ENCODE data around the gene DLK1.

DLK1 gene

DNA sequence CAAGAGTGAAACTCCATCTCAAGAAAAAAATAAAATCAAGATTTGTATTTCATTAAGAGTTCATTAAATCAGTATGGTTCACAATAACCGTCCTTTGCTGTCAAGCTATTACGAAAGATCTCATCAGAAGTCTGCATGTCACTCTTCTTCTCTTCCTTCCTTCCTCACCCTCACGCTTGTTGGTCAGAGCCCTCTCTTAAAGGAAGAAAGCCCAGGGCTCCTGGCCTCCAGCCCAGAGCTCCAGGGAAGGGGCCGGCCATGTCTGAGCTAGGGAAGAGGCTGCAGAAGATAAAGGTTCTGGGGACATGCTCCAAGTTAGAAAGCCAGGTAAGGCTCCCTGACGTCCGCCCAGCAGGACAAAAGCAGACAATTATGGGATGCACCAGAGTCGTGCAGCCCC, 43.1 kb upstream of the DLK1 start:
- Histone ChIP-seq H3K4me3 (ENCODE audit: insufficient read depth, low read depth, low read length) (no peak overlapping the region), H3K27ac (ENCODE audit: insufficient read depth, low read depth, low read length, poor library complexity, severe bottlenecking) (no peak overlapping the region), H3K27me3 (ENCODE audit: control insufficient read depth, insufficient read depth, low read length, poor library complexity, severe bottlenecking) (no peaks in the 10 kb centered on the region), H3K36me3 (ENCODE audit: control insufficient read depth, insufficient read depth, low read length) (no peaks in the 10 kb centered on the region), H3K9me3 (ENCODE audit: control insufficient read depth, low read length) (no peaks in the 10 kb centered on the region), H3K4me1 (ENCODE audit: control insufficient read depth, insufficient read depth, low read length) (peaks cover 10% of the 10 kb centered on the region)
- 86 to 87% methylated on average over 7 of the region's 7 CpGs for WGBS, 2 experiments

DNA sequence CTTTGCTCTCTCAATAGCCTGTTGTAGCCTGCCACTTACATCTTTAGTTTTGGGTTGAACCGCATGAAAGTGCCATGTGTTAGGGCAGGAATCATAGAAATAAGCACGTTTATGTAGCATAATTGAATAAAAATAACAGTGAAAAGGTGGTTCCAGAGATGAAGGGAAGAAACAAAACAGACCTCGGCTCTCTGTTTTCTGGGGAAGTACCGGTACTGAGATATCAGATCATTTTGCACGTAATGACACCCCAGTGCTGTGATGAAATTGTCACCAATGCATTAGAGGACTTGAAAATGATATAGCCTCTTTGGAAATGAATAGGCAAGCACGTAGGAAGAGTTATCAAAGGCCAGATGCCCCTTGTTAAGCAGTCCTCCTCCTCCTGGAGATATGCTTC, 42.5 kb upstream of the DLK1 start:
- peaks cover 8% of the 10 kb centered on the region for H3K4me1 ChIP-seq (ENCODE audit: control insufficient read depth, insufficient read depth, low read length)
- no peak overlapping the region for H3K4me3 ChIP-seq (ENCODE audit: insufficient read depth, low read depth, low read length)
- no peaks in the 10 kb centered on the region for H3K27me3 ChIP-seq (ENCODE audit: control insufficient read depth, insufficient read depth, low read length, poor library complexity, severe bottlenecking)
- no peaks in the 10 kb centered on the region for H3K9me3 ChIP-seq (ENCODE audit: control insufficient read depth, low read length)
- no peak overlapping the region for H3K27ac ChIP-seq (ENCODE audit: insufficient read depth, low read depth, low read length, poor library complexity, severe bottlenecking)
- no peaks in the 10 kb centered on the region for H3K36me3 ChIP-seq (ENCODE audit: control insufficient read depth, insufficient read depth, low read length)
- 90 to 93% methylated on average over 6 of the region's 6 CpGs for WGBS, 2 experiments

GRCh38 chr14:100684961-100685360, 41.7 kb upstream of the DLK1 start:
- Histone ChIP-seq H3K9me3 (ENCODE audit: control insufficient read depth, low read length) (no peaks in the 10 kb centered on the region), H3K4me1 (ENCODE audit: control insufficient read depth, insufficient read depth, low read length) (peaks cover 4% of the 10 kb centered on the region), H3K27ac (ENCODE audit: insufficient read depth, low read depth, low read length, poor library complexity, severe bottlenecking) (no peak overlapping the region), H3K27me3 (ENCODE audit: control insufficient read depth, insufficient read depth, low read length, poor library complexity, severe bottlenecking) (no peaks in the 10 kb centered on the region), H3K4me3 (ENCODE audit: insufficient read depth, low read depth, low read length) (no peak overlapping the region), H3K36me3 (ENCODE audit: control insufficient read depth, insufficient read depth, low read length) (no peaks in the 10 kb centered on the region)
- 90 to 92% methylated on average over 6 of the region's 6 CpGs for WGBS, 2 experiments

DNA sequence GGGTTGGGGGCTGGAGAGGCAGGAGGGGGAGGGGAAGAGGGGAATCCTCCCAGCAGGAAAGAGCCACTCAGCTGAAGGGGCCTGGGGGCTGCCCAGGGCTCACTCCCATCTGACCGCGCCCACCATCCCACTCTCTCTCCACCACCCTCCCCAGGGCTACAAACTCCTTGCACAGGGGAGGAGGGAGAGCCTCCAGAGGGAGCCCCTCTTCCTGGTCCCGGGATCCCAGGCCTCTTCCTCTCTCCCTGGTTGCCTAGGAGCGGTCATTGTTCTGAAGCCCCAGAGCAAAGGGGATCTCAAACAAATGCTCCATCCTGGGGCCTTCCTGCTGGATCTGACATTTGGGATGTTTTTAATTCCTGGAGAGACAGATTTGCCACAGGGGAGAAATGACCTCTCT, 39.8 kb upstream of the DLK1 start:
- Histone ChIP-seq H3K27ac (ENCODE audit: insufficient read depth, low read depth, low read length, poor library complexity, severe bottlenecking) (no peak overlapping the region), H3K4me1 (ENCODE audit: control insufficient read depth, insufficient read depth, low read length) (peaks cover 4% of the 10 kb centered on the region), H3K4me3 (ENCODE audit: insufficient read depth, low read depth, low read length) (no peak overlapping the region), H3K9me3 (ENCODE audit: control insufficient read depth, low read length) (no peaks in the 10 kb centered on the region), H3K27me3 (ENCODE audit: control insufficient read depth, insufficient read depth, low read length, poor library complexity, severe bottlenecking) (no peaks in the 10 kb centered on the region), H3K36me3 (ENCODE audit: control insufficient read depth, insufficient read depth, low read length) (no peaks in the 10 kb centered on the region)
- 46 to 53% methylated on average over 4 of the region's 4 CpGs for WGBS, 2 experiments

DNA sequence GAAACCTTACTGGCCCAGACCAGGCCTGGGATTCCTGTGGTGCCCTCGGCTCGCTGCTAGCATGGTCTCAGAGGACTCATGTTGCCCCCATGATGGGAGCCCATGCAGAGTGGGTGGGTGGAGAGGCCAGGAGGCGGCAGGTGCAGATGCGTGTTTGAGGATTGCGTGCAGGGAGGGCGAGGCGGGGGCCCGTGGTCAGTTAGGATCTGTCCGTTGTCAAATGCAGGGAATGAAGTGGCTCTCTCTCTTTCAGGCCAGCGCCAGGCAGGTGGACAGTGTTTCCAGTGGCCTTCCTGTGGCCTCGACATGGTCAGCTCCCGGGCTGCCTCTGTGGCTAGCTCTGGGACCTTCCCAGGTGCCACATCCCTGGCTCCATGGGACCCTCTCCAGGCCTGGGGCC, 39.3 kb upstream of the DLK1 start:
- H3K36me3 ChIP-seq (ENCODE audit: control insufficient read depth, insufficient read depth, low read length), result no peaks in the 10 kb centered on the region
- no peaks in the 10 kb centered on the region for H3K27me3 ChIP-seq (ENCODE audit: control insufficient read depth, insufficient read depth, low read length, poor library complexity, severe bottlenecking)
- WGBS, 2 experiments, result 90 to 91% methylated on average over 12 of the region's 12 CpGs
- H3K4me1 ChIP-seq (ENCODE audit: control insufficient read depth, insufficient read depth, low read length), result peaks cover 4% of the 10 kb centered on the region
- no peak overlapping the region for H3K27ac ChIP-seq (ENCODE audit: insufficient read depth, low read depth, low read length, poor library complexity, severe bottlenecking)
- H3K4me3 ChIP-seq (ENCODE audit: insufficient read depth, low read depth, low read length), result no peak overlapping the region
- H3K9me3 ChIP-seq (ENCODE audit: control insufficient read depth, low read length), result no peaks in the 10 kb centered on the region

DNA sequence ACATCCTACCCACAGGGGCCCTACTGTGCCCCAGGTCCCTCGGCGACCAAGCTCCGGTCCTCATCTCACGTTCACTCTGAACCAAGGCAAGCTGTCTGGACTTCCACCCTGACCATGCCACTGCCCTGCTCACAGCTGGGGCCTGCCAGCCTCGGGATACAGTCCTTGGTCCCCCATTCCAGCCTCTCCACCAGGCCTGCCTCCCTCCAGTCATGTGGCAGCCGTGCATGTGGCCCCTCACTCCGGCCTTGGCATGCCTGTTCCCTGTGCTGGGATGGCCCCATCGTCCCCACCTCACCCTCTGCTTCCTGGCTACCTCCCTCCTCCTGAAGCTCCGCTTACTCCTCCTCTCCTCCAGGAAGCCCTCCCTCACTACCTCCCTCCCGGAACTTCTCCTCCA, 38.6 kb upstream of the DLK1 start:
- no peaks in the 10 kb centered on the region for H3K27me3 ChIP-seq (ENCODE audit: control insufficient read depth, insufficient read depth, low read length, poor library complexity, severe bottlenecking)
- no peaks in the 10 kb centered on the region for H3K9me3 ChIP-seq (ENCODE audit: control insufficient read depth, low read length)
- H3K27ac ChIP-seq (ENCODE audit: insufficient read depth, low read depth, low read length, poor library complexity, severe bottlenecking), result no peak overlapping the region
- peaks cover 4% of the 10 kb centered on the region for H3K4me1 ChIP-seq (ENCODE audit: control insufficient read depth, insufficient read depth, low read length)
- 87 to 94% methylated on average over 10 of the region's 10 CpGs for WGBS, 2 experiments
- no peak overlapping the region for H3K4me3 ChIP-seq (ENCODE audit: insufficient read depth, low read depth, low read length)
- no peaks in the 10 kb centered on the region for H3K36me3 ChIP-seq (ENCODE audit: control insufficient read depth, insufficient read depth, low read length)

DNA sequence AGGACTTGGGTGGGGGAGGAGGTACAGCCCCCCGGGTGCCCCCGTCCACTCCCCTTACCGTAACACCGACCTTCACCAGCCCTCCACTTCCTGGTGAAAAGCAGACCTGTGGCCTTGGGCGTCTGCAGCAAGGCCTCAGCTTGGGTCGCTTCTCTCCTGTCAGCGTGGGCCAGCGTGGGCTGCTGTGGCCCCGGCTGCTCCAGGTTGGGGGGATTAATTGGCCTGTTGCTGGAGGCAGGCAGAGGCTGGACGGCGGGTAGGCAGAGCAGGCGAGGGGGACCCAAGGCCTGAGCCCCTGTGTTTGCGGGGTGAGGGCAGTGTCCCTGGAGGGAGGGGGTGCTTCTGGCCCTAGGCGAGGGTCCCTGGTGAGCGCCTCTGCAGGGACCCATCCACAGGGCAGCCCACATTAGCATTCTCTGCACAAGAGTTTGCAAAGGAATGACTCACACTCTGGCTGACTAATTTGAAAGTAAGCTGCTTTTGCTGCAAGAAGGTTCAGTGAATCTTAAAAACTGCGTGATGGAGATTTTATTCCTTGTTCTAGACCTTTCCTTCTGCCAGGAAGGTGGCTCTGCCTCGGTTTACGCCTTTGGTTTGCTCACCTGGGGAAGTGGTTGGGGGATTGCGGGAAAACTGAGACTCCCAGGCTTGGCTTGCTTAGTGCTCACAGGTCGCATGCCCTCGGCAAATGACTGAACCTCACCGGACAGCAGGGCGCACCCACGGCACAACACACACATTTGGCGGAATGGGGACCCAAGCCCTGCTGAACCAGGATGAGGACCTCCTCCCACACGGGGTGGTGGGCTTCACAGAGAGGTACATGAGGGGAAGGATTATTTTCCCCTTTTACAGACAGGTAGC, 37.9 kb upstream of the DLK1 start:
- Histone ChIP-seq H3K4me3 (ENCODE audit: insufficient read depth, low read depth, low read length) (no peak overlapping the region), H3K27ac (ENCODE audit: insufficient read depth, low read depth, low read length, poor library complexity, severe bottlenecking) (no peak overlapping the region)
- 82 to 85% methylated on average over 26 of the region's 26 CpGs for WGBS, 2 experiments

DNA sequence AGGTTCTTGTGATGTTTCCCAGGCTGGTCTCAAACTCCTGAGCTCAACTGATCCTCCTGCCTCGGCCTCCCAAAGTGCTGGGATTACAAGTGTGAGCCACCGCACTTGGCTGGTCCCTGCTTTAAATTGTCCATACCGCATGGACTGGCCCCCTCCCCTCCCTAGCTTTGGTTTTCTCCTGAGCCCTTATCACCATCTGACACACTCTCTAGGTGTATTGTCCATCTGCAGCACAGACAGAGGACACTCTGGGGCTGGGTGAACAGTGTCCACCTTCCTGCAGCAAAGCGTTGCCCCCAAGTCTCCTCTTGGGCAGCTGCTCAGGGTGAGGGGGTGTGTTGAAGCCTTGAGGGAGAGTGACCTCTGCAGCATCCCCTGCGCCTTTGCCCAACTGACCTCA, 36.0 kb upstream of the DLK1 start:
- peaks cover 4% of the 10 kb centered on the region for H3K4me1 ChIP-seq (ENCODE audit: control insufficient read depth, insufficient read depth, low read length)
- no peak overlapping the region for H3K4me3 ChIP-seq (ENCODE audit: insufficient read depth, low read depth, low read length)
- 95% methylated on average over 5 of the region's 5 CpGs for WGBS, 2 experiments

More for the DNA sequence above, 37.9 kb upstream of the DLK1 start:
- Histone ChIP-seq H3K27me3 (ENCODE audit: control insufficient read depth, insufficient read depth, low read length, poor library complexity, severe bottlenecking) (no peaks in the 10 kb centered on the region), H3K36me3 (ENCODE audit: control insufficient read depth, insufficient read depth, low read length) (no peaks in the 10 kb centered on the region), H3K9me3 (ENCODE audit: control insufficient read depth, low read length) (no peaks in the 10 kb centered on the region), H3K4me1 (ENCODE audit: control insufficient read depth, insufficient read depth, low read length) (peaks cover 4% of the 10 kb centered on the region)

DNA sequence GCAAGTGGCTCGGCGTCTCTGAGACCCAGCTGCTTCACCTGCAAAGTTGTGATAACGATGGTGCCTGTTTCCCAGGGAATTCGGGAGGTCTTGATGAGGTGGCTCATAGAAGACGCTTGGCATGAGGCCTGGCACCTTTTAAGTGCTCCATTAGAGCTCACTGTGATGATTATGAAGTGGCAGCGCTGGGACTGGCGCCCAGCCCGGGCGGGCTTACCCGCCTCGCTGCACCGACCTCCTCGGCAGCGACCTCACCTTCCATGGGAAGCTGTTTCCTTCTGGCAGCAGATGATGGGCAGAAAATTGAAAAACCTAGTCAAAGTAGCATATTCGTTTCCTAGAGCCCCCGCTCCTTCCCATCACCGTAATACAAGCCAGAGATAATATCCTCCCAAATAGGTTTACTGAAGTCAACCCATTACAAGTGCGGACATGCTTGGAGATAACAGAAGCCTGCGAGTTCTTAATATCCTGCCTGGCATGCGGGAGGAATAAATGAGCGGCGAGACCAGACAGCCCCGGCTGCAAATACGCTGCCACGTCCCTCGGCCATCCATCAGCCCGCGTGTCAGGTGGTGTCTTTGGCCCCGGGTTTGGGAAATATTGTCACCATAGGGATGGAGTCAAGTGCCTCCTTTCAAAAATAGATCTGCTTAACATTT, 35.2 kb upstream of the DLK1 start:
- H3K4me3 ChIP-seq (ENCODE audit: insufficient read depth, low read depth, low read length), result no peak overlapping the region
- no peak overlapping the region for H3K27ac ChIP-seq (ENCODE audit: insufficient read depth, low read depth, low read length, poor library complexity, severe bottlenecking)
- peaks cover 4% of the 10 kb centered on the region for H3K4me1 ChIP-seq (ENCODE audit: control insufficient read depth, insufficient read depth, low read length)
- H3K27me3 ChIP-seq (ENCODE audit: control insufficient read depth, insufficient read depth, low read length, poor library complexity, severe bottlenecking), result no peaks in the 10 kb centered on the region
- H3K36me3 ChIP-seq (ENCODE audit: control insufficient read depth, insufficient read depth, low read length), result no peaks in the 10 kb centered on the region
- no peaks in the 10 kb centered on the region for H3K9me3 ChIP-seq (ENCODE audit: control insufficient read depth, low read length)
- WGBS, 2 experiments, result 95% methylated on average over 29 of the region's 29 CpGs

More for the DNA sequence above, 36.0 kb upstream of the DLK1 start:
- no peak overlapping the region for H3K27ac ChIP-seq (ENCODE audit: insufficient read depth, low read depth, low read length, poor library complexity, severe bottlenecking)
- no peaks in the 10 kb centered on the region for H3K36me3 ChIP-seq (ENCODE audit: control insufficient read depth, insufficient read depth, low read length)
- H3K27me3 ChIP-seq (ENCODE audit: control insufficient read depth, insufficient read depth, low read length, poor library complexity, severe bottlenecking), result no peaks in the 10 kb centered on the region
- no peaks in the 10 kb centered on the region for H3K9me3 ChIP-seq (ENCODE audit: control insufficient read depth, low read length)

DNA sequence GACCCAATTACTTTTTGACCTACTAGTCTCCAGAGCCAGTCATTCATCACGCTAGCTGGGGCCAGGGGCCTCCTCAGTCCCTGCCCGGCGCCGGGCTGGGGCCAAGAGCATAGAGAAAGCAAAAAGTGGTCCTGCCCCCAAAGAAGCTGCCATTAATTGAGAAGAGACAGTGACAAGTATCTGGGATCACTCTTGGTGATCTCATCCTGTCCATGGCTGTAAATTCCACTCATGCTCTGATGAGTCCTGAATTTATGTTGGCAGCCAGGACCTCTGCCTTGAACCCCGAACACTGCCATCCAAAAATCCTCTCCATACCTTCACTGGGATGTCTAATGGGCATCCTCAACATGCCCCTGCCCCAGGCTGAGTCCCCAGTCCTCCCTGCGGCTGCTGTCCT, 34.4 kb upstream of the DLK1 start:
- no peaks in the 10 kb centered on the region for H3K36me3 ChIP-seq (ENCODE audit: control insufficient read depth, insufficient read depth, low read length)
- 93 to 95% methylated on average over 6 of the region's 6 CpGs for WGBS, 2 experiments
- H3K9me3 ChIP-seq (ENCODE audit: control insufficient read depth, low read length), result no peaks in the 10 kb centered on the region
- H3K27ac ChIP-seq (ENCODE audit: insufficient read depth, low read depth, low read length, poor library complexity, severe bottlenecking), result no peak overlapping the region
- H3K27me3 ChIP-seq (ENCODE audit: control insufficient read depth, insufficient read depth, low read length, poor library complexity, severe bottlenecking), result no peaks in the 10 kb centered on the region
- H3K4me3 ChIP-seq (ENCODE audit: insufficient read depth, low read depth, low read length), result no peak overlapping the region
- H3K4me1 ChIP-seq (ENCODE audit: control insufficient read depth, insufficient read depth, low read length), result peaks cover 3% of the 10 kb centered on the region
